Activated CD4-positive, alpha-beta T cell treated with anti-CD3 and anti-CD28 coated beads, Interleukin-10, Interleukin-2, amounts not matched to agents 100 ng/mL and 50 ng/mL, durations not matched to agents 16 hours and 8 hours (primary cell): ENCODE measurements around the gene OPCML.

ENCODE experiments used
- DNase-seq: peaks from one replicate; pipeline ENCODE4 v3.0.0-alpha.2; 2020

OPCML gene

DNA sequence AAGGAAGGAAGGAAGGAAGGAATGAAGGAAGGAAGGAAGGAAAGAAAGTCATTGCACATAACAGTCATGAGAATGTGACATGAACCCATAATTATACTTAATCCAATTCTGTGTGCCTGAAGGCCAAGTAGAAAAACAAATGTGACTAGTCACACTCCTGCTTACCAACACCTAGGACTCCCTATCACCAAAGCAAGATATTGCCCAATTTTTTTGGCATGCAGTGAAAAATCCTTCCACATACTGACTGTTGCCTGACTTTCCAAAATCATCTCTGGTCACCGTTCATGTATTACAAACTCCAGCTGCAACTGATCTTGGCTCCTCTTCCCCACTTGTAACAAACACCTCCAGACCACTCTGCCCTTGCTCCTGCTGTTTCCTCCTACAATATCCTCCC, 516.8 kb downstream of the OPCML start:
- DNase-seq: no peak

DNA sequence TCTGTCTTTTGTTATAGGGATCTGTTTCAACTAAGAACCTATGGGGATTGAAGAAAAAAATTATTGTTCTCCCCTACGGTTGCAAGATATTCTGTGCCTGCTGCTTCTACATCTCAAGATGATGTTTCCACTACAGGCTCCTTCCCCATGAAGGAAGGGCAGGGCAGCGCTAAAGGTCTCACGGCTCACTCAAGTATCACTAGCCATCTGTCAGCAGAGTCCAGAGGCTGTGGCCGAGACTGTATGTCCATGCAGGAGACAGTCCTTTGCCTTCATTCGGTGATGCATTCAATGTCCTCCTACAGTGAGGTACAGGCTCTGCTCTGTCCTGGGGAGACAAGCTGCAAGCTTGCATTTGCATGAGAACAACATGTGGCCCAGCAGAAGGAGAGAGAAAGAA, 518.0 kb downstream of the OPCML start:
- no peak for DNase-seq

DNA sequence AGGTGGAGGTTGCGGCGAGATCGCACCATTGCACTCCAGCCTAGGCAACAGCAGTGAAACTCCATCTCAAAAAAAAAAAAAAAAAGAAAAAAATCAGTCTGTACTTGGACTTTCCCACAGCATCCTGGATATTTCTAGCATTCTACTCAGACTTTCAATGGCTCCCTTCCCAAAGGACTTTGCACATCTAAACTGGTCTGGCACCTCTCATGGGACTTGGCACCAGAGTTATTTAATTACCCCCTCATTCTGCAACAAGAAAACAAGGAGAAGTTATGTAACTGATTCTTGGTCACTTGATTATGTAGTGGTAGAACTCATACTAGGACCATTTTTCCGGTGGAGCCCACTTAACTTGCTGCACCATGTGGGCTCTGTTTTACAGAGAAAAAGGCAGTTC, 519.5 kb downstream of the OPCML start:
- no peak for DNase-seq

DNA sequence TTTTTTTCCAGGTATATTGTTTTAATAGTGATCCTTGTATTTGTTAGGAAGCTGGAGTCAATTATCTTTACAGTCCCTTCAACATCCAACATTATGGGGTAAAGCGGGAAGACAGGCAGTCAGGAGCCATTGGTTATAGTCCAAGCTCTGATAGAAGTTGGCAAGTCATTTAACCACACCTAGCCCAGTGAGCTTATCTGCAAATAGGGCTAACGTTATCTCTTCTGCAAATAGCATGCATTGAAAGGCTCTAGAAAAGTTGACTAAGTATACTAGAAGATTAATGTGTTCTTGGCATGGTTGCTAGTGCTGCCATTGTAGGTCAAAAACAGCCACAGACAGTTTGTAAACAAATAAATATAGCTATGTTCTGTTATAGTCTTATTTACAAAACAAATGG, 520.7 kb downstream of the OPCML start:
- no peak for DNase-seq

DNA sequence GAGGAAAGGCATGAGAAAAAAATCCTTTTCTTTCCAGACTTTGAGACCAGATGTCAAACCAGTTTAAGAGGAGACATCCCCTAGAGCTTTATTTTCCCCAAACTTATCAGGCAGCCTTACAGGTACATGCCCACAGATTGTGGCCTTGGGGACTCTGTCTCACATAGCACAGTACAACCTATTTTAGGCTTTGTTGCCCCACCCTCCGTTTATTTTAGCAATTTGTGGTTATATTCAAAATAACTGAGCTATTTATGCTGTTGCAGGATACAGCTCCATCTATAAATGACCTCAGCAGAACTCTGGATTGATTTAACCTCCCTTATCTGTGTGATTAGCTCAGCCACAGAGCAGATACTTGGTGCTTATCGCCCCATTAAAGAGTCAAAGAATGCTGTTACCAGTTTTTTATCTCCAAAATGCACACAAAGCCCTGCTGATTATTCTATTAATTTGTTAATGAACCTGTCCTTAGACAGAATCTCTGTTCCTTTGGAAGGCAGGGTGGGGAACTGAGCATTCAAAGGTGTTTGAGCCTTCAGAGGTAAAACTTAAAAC, 525.2 kb downstream of the OPCML start:
- no peak for DNase-seq

DNA sequence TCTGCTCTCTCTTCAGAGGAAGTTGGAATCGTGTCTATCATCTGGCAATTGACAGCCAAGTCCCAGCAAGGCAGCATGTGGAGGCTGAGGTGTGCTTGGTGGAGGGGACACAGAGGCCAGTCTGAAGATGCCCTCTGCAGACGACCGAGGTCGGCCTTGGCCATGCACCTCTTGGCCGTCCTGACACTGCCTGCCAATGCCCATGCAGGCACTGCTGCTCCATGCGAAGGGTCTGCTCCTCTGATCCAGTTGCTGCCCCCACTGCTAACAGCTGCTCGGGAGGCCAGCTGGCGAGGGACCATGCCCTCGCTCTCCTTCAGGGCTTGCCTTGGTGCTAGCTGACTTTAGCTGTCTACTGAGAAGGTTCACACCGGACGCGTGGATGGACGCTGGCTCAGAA, 527.9 kb downstream of the OPCML start:
- DNase-seq: no peak

DNA sequence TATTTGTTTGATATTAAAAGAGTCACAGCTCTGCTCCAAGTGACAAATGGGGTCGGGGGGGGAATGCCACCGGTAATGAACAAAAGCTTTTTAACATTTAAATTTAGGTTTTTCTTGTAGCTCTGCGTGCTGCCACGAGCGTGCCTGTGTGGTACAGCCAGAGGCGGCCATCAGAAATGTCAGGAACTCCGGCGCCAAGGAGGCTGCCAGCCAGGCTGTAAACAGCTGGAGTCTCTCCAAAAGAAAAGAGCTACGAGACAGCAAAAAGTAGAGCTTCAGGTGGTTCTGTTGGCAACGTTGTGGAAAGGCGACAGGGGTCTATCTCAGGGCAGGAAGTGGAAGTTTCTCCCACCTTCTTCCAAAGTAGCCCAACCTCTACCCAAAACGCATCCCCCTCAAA, 532.8 kb downstream of the OPCML start:
- no peak for DNase-seq

DNA sequence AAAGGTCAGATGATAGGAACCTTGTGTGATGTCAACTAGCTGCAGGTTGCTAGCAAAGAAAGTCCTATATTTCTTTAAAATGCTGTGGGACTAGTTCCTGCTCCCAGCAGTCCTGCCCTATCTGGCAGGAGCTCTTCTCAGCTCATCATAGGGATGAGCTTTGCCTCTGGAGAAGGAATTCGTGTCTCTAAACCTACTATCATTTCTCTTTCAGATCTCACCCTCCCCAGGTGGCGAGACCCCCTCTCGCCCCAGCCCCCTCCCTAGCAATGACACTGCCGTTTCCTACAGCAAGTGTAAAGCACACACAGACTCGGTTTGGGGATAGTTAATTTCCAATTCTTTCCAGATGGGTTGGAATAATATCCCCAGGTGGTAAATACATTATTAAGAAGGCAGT, 533.3 kb downstream of the OPCML start:
- no peak for DNase-seq

DNA sequence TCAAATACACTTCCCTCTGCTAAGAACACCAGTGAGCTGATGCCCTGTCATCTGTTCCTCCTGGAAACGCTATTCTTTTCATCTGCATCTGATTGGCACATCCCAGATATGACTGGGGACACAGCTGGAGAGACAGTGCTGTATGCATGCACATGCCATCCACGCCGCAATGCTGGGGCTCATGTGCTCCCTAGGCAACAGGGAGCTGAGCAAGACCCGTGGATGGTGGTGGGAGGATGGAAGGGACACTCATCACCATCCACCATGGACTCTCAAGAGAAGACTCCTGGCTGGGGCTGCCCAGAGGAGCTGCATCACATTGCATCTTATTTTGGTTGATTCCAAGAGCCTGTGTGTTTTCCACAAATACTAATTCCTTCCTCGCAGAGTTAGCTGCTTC, 534.9 kb downstream of the OPCML start:
- no peak for DNase-seq

DNA sequence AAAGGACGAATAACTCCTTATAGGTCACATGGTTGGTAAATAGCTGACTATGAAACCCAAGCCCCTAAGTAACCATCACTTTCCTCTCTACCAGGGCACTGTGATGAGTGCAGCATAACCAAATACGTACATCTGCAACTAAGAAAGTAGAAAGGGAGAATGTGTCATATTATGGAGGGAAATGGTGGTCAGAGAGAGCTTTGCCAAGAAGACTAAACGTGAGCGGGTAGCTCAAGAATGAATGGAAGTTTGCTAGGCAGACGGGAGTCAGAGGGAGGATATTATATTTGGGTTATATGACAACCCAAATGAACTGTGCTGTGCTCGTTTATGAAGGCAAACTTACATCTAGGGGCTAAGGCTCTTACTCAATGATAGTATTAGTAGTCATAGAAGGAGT, 537.3 kb downstream of the OPCML start:
- no peak for DNase-seq

DNA sequence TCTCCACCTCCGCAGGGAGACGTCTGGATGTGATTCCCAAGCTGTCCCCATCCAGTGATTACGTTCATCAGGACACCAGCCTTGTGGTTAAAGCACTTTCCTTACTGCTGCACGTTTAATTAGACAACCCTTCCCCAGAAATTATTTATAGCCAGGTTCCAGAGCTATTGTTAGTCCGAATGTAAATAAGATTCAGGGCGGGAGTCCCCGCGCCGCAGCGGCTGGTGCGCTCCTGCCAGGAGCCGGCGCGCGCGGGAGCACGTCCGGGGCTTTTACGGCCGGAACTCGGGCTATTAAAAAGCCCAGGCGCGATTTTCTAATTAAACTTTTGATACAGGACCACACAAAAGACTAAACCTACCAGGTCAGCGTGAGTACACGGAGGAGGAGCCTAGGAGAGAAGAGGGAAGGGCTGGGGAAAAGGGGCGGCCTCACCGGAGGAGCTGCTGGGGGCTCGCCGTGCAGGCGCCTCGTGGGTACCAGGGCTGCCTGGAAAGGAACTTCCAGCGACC, 538.3 kb downstream of the OPCML start:
- DNase-seq: no peak

DNA sequence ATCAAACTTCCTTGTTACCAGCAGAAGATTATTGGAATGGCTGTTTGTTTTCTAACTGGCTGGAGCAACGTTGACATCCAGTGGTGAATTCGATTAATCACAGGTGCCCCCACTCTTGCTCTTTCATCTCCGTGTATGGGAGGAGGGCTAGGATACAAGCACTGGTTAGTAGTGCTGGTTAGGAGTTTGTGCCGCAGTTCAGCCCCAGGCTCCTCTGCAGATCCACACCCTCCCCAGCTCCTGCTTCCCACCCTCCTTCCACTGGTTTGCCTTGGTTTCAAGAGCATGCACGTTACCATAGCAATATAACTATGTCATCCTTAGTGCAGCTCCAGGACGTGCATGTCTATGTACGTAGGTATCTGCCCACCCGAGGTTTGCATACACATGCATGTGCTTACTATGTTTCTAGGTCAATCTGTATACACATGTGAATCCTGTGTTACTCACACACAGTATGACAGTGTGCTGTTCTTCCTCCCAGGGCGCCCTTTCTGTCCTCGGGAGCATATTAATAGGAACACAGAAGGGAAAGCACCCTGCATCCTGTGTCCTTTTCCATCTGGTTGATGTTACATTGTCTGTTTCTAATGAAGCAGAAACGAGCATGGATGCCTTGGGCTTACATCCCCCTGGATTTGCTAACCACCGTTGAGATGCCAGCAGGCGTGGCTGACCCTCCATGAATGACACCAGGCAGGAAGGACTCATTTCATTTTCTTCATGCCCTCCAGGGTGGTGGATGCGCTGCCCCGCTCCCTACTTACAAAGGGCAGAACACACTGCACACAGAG, 539.3 kb downstream of the OPCML start:
- no peak for DNase-seq

DNA sequence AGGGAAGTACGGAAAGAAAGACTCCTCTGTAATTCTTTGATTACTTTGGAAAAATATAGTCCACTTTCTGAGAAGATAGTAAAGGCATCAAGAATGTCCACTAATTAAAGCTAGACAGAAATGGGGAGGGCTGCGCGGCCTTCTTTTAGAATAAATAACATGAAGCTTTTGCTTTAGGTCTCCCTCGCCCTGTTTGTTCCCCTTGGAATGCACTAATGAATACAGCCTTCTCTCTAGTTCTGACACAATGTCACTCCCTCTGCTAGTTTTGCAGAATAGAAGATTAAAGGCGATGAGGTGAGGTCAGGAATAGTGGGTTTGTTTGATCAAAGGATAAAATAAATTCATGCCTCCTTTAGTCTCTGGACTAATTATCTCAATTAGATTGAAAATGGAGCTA, 543.9 kb downstream of the OPCML start:
- DNase-seq: no peak

DNA sequence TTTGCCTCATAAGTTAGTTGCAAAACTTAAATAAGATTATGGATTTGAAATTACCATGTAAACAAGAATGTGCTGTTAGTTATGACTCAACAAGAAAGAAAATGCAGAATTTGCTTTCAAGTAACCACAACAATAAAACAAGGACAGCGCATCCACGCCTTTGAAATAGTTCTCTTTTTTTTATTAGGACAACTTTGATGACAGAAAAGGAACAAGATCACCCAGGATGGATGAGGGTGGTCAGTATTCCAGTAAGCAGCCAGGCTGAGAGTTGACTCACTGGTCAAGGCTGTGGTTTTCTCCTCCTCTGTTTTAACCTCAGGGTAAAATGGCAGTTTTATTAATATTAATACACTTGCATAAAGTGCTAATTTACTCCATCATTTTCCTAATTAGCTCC, 544.4 kb downstream of the OPCML start:
- DNase-seq: no peak

DNA sequence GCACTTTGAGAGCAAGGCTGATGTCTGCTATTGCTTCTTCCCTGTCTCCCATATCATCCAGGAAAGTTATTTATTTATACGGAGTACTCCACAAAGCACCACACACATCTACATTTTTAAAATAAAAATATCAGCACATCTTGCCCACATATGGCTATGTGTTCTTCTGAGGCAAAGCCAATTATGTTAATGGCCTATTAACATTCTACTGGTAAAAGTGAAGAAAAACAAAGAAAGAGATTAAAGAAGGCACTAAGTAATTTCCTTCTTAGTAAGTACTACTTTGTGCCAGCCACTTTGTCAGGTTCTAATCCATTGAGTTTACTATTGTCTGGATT, 548.7 kb downstream of the OPCML start:
- DNase-seq: no peak

DNA sequence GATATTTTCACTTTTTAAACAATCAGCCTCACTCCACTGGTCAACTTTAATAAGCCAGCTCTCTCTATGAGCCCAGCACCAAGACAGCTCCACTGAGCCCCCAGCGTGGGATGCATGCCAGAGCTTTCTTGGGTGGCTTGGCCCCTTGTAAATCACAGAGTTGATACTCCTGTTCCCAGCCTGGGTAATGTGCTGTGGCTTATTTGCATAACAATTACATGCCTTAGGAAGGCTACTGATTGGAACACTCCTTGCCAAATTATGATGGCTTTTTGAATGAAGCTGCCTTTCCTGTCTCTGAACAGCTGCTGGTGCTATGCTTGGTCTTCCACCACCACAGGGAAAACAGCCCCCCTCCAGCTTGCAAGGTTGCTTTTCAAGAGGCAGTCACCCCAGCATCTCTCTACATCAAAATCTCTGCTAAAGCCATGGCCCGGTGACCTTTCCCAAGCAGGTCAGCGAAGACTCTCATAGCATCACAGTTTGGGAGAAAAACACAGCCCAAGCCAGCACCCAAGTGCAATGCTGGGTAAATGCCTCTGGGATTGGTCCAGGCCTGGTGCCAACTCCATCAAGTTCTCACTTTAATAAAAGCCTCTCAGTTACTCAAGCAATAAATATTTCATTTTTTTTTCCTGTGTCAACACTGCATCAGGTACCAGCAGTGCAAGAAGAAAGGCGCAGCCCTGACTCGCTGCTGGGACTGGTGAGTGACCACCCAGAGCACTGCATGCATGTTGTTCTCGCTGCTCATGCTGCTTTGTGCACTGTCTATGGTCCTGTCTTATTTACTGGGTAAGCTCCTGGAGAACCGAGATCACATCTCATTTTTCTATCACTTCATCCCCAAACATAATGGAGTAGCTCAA, 549.3 kb downstream of the OPCML start:
- no peak for DNase-seq

DNA sequence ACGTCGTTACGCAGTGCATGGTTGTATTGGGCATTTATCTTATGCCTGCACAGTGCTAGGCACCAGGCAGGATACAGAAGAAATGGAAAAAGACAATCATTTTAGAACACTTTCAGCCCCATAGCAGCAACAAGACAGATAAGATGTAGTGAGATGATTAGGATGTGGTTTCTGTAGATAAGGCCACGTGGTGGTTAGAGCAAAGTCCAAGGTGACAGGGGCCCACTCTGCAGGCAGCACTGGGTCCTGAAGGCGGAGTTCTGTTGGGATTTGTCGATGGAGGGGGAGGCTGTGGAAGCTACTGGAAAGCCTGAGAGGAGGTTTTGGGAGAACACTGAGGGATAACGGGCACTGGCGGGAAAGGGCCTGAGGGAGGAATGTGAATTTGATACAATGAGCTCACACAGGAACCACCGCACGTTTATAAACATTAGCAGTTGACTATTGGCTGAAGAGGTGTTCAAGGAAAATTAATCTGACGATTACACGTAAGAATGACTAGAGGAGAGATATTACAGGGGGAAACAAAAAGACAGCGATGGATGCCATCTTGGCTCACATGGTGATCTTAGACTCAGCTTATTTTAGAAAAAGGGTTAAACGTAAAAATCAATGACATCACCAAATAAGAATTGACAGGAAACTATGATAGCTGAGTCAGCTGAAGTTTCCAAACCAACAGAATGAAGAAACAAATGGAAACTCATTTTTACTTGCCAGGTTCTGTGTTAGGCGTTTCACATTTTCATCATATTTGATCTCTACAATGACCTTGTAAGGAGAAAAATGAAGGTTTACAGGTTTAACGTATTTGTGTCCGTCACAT, 551.0 kb downstream of the OPCML start:
- DNase-seq: no peak

DNA sequence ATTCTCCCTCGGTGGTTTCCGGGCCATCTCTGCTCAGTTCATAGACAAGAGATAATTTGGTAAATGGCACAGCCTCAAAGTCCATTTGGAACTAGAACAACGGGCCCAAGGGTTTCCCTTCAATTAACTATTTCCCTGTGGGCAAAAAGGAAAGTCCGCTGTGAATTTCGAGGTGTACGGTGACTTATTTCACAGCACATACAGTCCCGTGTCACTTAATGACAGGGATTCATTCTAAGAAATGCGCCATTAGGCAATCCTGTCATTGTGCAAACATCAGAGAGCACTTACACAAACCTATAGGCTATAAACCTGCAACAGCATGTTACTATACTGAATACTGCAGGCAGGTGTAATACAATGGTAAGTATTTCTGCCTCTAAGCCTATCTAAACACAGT, 551.6 kb downstream of the OPCML start:
- no peak for DNase-seq

DNA sequence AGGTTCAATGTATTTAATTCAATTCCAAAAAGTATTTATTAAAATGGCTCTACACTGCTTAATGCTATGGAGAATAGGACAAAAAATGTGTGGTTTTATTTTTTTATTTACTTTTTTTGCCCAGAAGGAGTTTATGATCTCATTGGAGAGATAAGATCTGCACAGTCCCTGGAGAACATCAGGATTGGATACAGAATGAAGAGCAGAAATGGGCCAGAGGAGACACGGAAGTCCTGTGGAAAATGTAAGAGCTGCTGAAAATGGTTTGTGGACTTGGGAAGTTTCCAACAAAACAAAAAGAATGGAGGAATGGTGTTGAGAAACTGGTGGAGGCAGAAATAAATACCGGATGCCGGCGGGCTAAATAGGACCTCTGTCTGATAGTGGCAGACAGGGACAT, 554.6 kb downstream of the OPCML start:
- no peak for DNase-seq

DNA sequence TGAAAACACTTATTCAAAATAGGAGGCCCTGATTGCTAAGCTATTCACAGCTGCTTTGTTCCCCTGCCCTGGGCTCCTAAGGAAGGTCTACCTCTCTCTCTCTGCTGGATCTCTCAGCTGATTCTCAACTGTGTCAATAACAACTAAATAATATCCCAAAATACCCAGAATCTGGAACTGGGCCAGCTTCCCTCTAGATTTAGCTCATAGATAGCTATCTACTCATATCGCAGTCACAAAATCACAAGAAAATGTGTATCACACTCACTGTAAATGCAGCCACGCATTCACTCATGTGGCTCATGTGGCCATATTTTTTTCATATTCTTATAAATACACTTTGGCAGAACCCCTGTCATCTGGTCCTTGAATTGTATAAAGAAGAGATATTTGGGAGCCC, 555.1 kb downstream of the OPCML start:
- DNase-seq: no peak

DNA sequence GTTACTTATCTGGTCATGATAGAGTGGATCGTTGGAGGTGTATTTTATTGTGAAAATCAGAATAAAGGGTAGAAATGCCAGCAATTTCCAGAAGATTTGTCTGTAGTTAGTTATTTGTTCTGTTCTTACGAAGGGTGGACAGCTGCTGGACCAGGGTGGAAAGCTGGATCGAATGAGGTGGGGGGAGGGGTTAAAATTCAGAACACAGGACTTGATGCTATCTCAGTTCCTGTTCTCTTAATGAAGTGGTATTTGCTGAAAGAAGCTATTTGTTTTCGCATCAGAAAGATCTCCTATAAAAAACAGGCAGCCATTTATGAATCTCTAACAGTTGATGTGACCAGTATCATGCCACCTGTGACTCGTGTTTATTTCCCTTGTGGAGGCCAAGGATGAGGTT, 556.2 kb downstream of the OPCML start:
- no peak for DNase-seq

DNA sequence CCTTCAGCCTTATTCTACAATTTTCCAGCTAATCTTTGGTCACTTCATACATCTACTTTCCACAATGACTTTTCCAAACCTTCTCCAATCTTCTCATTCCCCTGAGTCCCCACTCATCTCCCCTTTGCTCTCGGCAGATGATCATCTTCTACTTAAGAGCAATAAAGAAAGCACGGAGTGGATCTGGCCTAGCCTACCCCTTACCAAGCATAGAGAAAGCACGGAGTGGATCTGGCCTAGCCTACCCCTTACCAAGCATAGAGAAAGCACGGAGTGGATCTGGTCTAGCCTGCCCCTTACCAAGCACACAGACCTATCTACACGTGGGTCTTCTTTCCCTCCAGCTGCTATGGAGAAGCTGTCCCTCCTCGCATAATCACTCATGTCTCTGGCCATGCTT, 558.6 kb downstream of the OPCML start:
- DNase-seq: no peak

DNA sequence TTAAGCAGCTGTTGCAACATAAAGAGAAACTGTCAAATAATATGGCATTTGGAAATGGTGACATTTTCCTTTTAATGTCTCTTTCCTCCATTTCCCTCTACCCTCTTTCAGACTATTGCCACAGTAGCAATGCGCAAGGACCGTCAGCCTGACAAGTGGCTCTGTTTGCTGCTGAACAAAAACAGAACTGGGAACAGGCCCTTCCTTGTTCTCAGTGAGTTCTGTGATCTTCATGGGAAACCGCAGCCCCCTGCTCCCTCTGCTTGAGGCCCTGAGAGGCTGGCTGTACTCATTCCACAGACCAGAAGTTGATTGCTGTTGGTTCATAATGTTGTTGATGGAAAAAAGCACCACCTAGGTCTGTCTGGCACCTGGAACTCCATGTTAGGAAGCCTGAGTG, 559.7 kb downstream of the OPCML start:
- no peak for DNase-seq
